Left lobe of liver (tissue), 2 donors: ENCODE data around the gene CCDC149. TPM values are rescaled to one million over a fixed set of nuclear protein-coding genes. Genes with fewer than 3 reads are reported as not detected.

Experiments used
- ATAC-seq: fragments of 200-7000 bp; cut with Tn5 transposase; one replicate; pipeline ENCODE4 v1.9.1; 2020; ENCODE audit warnings: mild to moderate bottlenecking, moderate library complexity
- DNase-seq: peaks from one replicate; pipeline ENCODE4 v3.0.0-alpha.2; 2020; ENCODE audit warnings: low spot score
- total RNA-seq: library from RNA; stranded (reverse); gene quantifications from one replicate; pipeline ENCODE4 v1.2.1, GENCODE V29; 2021
- donor health status: DM: no; HTN: no; CAD: no; lungs with moderate emphysema.
- donor health status: DM: no; HTN: yes; CAD: no.

Gene CCDC149
- total RNA-seq, 1 donor from 2014 or later: 5.5 TPM

DNA sequence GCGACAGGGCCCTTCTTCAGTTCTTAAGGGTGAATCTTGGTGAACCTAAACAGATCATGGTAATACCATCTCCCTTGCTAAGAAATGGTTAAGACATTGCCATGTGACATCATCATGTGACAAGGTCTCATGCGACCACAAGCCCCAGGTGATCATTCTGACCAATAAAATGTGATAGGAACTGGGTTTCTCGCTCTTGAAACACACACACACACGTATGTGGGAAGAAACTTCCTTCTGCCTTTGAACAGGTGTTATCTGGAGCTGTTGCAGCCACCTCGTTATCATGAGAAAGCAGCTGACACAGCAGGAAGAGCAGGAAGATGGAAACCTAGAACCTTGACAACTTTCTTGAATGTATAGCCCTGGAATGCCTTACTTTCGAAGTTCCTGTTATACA, 107.3 kb downstream of the CCDC149 start:
- DNase-seq (no peak), ATAC-seq (no peak)

DNA sequence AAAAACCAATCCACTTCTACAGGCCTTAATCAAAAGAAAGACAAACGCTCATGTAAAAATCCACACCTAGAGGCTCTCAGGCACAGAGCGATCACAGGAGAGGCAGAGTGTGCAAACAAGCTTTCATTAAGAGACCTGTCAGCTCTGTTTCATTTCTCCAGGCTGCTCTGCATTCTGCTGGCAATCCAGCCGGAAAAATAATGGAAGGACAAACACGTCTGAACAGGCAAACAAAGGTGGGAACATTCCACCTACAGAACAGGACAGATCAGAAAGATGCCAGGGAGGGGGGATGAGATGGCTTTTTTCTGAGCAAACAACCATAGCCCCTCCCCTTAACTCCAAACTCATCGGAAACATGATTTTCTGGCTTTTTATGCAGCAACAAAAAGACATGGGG, 107.8 kb downstream of the CCDC149 start:
- ATAC-seq (no peak), DNase-seq (no peak)

DNA sequence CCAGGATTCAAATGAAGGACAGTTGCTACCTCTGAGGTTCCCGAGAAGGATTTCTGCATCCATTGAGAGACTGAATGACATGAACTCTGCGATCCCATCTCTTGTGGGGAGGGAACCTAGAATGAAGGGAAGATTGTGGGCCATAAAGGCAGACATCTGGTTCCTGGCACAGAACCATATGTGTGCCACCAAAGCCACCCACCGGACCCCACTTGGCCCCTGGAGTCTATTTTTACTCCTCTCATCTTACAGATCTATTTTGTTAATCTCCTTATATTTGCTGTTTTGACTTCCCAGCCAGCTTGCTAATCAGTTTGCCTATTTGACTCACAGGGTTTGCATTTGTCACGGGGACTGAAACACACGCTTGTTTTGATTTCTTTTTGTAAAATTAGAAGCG, 110.2 kb downstream of the CCDC149 start:
- ATAC-seq: no peak

GRCh38 chr4:24801136-24801855, 111.5 kb downstream of the CCDC149 start:
- ATAC-seq (no peak), DNase-seq (no peak)

More for the DNA sequence above, 110.2 kb downstream of the CCDC149 start:
- no peak for DNase-seq

GRCh38 chr4:24800325-24800895, 112.4 kb downstream of the CCDC149 start:
- peak; percentile 22 for ATAC-seq

GRCh38 chr4:24799544-24800324, 113.1 kb downstream of the CCDC149 start:
- ATAC-seq: no peak
- DNase-seq: no peak

More at GRCh38 chr4:24800325-24800895, 112.4 kb downstream of the CCDC149 start:
- DNase-seq: no peak

DNA sequence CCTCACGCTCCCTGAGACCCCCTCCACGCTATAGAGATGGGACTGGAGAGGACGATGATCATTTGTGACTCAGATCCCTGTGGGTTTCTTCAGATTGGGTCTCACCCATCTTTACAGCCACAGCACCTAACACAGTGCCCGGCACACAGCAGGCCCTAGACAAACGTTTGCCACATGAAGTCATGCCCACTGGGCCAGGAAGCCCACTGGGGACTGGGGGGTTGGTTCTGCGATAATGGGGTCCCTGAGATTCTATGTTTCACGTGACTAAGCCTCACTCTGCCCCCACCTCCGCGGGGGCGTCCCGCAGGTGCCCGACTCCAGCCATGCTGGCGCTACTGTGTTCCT, 113.7 kb downstream of the CCDC149 start:
- DNase-seq: no peak
- ATAC-seq: no peak

DNA sequence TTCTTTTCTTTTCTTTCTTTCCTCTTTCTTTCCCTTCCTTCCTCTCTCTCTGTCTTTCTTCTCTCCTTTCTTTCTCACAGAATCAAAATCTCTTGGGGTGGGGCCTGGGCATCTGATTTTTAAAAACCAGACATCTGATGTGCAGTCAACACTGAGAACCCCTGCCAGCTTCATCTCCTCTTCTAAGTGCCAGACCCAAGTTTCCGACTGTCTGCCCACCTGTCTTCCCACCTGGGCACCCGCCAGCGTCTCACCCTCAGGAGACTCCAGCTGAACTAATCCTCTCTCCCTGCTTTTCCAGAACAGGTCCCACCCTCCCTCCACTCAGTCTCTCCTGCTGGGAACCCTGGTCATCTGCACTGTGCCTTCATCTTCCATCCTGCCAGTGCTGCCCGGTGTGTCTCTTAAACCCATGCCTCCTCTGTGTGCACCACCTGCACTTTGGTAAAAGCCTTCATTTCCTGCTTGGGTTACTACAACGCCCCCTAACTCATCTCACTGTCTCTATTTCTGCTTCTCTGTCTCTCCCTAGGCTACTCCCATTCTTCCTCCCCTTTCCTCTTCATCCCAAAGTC, 114.7 kb downstream of the CCDC149 start:
- ATAC-seq (no peak), DNase-seq (no peak)

GRCh38 chr4:24796620-24797019, 116.2 kb downstream of the CCDC149 start:
- no peak for ATAC-seq
- no peak for DNase-seq

- no peak for DNase-seq
- ATAC-seq: no peak
These were observed 117.0 kb downstream of the CCDC149 start for GRCh38 chr4:24795666-24796381.

DNA sequence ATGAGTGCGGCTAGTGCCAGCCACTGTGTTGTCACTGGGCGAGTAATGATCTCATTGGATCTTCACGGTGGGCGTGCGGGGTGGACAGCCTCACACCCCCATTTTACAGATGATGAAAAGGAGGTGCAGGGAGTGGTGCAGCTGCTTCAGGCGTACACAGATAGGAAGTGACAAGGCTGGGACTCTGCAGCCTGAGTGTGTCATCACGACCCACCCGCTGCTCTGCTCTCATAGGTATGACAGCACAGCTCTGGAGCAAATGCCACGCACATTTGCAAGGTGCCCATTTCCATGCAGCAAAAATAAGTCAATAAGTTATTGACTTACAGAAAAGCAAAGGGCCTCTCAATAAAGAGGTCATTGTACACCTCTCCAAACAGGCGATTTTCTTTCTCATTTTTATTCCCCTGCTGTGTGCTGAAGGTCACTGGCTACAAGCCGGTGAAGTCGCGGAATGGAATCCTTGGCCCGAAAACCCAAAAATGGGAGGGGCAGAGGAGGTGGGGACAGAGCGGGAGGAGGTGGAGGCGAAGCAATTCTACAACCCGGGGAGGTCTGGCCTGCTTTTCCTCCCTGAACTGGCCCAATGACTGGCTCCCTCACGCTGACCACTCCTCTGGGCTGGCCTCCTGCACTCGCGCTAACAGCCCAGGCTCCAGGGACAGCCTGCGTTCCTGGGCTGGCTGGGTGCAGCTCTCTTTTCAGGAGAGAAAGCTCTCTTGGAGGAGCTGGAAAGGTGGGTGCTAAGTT, 117.8 kb downstream of the CCDC149 start, which contains the start of gene SOD3:
Gene SOD3, plus strand, starts transcription at position 658 of the 750 bp plus-strand sequence. CDS start 3,949 bp downstream, outside the sequence.
- peak; percentile 74 for DNase-seq
- peak; percentile 94 for ATAC-seq

- no peak for DNase-seq
- ATAC-seq: no peak
These were observed 118.4 kb downstream of the CCDC149 start for GRCh38 chr4:24794480-24794879.

DNA sequence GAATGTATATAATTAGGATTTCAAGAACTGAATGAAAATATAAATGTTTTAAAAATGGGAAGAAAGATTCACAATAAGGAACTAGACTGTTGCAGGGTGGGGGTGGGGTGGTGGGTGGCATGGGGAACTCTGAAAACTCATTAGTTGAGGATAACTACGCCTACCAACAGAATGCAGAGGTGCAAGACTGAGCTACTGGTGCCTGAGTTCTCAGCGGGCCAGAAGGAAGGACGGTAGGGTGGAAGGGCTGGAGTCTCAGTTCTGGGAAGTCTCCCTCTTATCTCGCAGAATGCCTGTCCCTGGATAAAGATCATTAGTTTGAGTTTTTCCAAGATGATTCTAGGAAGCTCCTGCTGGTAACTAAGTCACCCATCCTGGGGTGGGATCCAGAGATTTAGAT, 118.8 kb downstream of the CCDC149 start:
- ATAC-seq: no peak
- no peak for DNase-seq

DNA sequence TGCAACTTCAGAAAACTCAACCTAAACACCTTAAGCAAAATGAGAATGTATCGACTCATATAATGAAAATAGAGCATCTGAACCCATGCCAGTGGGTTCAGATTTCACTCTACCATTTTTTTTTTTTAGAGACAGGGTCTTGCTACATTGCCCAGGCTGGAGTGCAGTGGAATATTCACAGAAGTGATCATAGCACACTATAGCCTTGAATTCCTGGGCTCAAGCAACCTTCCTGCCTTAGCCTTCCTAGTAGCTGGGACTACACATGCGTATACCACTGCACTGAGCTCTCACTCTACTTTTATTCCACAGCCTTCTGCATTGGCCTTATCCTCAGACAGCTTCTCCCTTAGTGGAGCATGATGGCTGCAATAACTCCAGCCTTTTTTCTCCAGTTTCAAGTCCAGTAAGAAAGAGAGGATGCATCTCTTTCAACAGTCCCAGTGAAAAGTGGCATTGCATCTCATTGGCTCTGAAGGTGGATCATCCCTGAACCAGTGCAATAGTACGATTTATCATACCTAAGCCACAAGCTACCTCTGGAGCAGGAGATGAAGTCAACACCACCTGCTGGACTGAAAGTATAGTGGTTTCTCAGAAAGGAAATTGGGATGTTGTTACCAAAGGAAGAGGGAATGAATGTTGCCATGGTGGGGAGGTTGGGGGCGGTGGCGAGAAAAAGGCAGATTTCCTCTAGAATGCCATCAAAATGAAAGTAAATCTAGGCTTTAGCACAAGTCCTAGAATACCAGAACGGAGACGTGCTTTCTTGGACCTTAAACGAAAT, 119.4 kb downstream of the CCDC149 start:
- no peak for DNase-seq
- peak; percentile 34 for ATAC-seq

DNA sequence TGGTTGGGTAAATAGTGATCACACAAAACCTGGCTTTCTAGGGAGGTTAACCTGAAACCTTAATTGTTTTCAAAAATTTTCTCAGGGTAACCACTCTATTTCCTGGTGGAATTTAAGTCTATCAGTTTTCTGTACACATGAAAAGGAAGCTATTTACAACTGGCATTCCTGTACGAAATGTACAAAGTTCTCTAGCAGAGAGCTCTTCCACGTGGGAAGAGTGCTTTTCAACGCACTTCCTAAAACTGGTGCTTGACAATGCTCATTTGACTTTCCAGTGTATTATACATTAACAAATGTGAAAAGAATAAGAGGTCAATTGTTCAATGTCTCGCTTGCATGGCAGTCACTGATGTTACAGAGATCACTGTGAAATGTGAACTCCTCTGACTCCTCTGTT, 120.3 kb downstream of the CCDC149 start:
- DNase-seq (no peak), ATAC-seq (no peak)

DNA sequence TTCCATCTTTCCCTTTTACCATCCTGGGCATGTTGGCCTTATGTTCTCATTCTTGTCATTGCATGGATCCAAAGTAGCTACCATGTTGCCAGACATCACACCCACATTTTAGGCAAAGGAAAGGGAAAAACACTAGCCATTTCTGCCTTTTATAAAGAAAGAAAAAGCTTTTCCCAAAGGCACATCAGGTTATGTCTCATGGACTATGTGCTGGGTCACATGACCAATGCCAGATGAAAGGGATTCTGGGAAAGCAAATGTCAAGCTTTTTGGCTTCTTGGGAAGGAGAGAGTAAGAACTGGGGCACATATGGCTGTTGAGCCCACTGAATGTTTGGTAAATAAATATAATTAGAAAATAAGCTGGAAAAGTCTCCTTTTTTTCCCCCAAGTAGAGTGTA, 121.8 kb downstream of the CCDC149 start:
- ATAC-seq: no peak
- DNase-seq: no peak

- ATAC-seq (no peak), DNase-seq (no peak)
These were observed 129.3 kb downstream of the CCDC149 start for GRCh38 chr4:24783506-24783905.

DNA sequence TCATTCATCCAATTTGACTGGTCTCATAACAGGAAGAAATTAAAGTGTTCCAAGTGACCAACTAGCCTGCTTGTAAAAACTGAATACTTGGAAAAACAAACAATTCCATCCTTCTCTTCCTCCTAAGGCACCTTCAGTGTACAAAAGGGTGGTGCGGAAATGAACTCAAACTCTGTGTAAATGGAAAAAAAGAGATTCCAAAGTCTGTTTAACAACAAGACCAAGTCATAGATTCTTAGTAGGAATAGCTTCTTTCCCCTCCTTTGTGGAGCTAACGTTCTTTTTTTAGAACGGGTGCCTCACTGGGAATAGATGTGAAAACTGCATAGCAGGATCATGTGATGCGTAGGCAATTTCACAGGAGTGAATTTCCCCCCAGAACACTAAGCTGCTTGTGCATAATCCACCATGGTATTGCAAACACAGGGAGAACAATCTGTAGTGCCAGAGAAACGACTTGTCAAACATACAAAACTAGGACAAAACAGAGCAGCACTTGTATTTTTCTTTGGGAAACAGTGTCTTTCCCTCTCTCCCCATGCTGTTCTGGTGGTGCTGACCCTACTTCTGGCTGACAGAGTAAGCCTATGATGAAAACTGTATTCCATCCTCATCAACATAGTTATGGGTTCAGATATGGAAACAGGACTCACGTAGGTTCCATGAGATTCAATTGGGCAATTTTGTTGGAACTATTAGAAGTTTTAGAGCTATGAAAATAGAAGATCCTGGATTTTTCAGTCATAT, 130.7 kb downstream of the CCDC149 start:
- no peak for ATAC-seq
- no peak for DNase-seq
